ENCODE measurements around the gene PPP1R2.

The PPP1R2 gene

DNA sequence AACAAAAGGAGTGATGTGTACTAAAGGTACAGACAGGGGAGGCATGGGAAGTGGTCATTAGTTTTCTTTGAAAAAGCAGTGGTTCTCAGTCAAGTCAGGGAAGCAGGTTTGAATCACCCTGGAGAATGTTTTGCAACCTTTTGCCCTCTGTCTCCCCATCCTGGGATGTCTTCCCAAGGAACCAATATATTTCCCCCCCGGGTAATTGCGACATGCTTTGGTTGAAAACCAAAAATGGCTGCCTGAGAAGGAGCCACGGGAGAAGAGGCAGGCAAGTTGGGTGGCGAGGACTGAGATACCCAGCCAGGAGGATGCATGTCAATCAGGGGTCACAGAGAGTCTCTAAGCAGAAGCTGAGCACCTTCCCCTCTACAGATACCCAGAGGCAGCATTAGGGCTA is 20.2 kb upstream of the PPP1R2 start:
- no peak for DNase-seq

DNA sequence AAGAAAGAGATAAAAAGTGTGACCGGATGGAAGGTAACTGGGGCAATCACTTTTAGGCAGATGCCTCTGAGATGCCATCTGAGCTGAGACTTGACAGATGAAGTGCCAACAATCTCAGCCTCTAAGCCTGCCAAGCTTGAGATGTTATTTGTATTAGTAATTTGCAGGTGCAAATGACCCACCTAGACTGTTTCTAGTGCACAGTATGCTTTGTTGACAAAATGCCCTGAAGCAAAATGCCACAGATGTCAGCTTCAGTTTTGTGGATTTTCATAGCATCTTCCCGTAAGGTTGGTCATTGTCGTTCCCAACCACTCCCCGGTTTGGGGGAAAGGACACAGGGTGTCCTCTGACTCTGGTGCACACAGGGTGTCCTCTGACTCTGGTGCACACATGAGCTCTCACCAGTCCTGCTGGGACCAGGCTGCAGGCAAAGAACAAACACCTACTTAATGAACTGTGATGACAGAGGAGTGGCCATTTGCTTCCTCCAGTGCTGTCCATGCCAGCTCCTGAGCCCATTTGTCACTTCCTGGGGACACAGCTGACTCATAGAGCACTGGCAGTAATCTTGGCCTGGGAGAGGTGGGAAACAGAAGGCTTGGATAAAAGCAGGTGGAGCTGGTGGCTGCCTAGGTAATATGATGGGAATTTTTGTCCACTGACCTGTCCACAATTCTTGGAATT is 16.7 kb upstream of the PPP1R2 start:
- peak; percentile 76 to 95 for DNase-seq

DNA sequence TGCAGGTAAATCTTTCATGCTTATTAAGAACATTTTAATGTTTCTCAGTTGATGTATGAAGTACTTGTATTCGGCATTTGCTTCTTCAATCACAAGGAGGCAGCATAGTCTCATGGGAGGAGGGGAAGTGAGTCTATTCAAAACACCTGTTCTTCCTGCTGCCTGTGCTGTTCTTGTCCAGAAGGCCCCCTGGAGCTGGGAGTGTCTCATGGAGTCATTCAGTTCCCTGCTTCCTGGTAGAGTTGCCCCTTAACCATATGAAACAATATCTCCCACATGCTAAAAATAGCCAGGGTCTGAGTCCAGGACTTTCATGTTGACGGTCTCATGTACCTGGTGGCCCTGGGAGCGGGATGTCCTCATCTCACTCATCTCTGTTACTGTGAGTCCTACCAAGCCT is 15.5 kb upstream of the PPP1R2 start:
- DNase-seq = peak; percentile 41 to 77

DNA sequence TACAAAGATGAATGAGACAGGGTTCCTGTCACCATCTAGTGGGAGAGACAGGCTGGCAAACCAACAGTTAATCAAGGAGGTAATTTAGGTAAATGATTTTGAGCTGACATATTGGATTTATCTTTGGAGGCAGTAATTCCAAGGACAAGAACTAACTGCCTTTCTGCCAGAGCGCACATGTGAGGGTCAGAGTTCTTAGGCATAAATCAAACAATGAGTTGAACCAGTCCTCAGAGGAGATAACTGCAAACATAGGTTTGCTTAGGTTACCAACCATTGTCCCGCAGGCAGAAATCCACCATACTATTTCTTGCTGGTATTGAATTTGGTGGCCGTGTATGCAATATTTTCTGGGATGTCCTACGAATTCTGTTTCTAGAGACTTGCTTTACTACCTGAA is 14.2 kb upstream of the PPP1R2 start:
- no peak for DNase-seq

DNA sequence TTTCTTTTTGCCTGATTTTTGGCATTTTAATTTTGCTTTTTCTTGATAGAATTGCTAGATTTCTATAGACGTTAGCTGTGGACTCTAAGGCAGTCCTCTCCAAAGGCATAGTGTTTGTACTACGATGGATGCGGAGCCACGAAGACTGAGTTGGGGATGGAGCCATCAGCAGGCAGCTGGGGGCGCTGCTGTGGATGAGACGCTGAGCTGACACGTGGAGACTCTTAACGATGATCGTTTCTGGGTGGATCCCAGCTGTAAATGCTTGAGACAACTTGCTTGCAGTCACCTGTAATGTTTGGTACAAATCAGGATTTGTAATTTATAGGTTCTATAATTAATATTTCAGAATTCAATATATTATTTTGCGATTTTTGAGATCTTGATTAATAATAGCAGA is 13.3 kb upstream of the PPP1R2 start:
- DNase-seq = peak in 1 of 2 experiments; percentile 24

DNA sequence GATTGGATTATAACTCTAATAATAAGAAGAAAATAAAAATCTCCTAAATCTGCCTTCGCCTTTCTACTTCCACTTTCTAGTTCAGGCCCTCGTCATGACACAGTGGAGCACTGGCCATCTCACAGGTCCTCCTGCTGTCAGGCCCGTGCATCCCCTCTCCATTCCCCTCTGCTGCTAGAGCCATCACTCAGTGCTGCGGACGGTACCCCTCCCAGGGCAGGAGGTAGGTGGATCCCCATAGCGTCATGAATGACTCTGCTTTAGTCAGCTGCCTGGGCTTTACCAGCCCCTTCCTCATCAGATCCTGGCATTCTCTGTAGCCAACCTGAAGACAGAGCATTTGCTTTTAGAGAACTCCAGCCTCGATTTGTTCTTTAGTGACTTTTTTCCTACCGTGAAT is 12.0 kb upstream of the PPP1R2 start:
- DNase-seq = no peak

DNA sequence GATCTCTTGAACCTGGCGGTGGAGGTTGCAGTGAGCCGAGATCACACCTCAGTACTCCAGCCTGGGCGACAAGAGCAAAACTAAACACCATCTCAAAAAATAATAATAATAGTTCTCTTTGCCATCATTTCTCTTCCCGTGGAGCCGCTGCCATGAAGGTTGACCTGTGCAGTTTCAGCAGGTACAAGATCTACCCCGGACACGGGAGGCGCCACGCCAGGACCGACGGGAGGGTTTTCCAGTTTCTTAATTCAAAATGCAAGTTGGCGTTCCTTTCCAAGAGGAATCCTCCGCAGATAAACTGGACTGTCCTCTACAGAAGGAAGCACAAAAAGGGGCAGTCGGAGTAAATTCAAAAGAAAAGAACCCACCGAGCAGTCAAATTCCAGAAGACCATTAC is 11.3 kb upstream of the PPP1R2 start:
- DNase-seq = no peak

DNA sequence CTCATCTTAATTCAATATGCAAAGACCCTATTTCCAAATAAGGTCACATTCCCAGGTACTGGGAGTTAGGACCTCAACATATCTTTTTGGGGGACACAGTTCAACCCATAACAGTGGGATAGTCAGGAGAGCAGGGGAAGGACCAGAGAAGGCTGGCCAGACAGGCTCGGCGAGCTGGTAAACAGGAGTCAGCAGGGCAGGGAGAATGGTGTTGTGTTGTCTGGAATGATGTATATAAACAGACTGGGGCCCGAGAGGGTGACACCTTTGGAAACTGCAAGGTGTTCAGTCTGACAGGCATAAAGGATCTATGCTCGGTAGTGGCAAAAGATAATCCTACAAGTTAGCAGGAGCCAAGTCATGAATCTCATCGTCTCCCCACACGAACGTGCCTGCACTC is 10.1 kb upstream of the PPP1R2 start:
- DNase-seq = no peak

DNA sequence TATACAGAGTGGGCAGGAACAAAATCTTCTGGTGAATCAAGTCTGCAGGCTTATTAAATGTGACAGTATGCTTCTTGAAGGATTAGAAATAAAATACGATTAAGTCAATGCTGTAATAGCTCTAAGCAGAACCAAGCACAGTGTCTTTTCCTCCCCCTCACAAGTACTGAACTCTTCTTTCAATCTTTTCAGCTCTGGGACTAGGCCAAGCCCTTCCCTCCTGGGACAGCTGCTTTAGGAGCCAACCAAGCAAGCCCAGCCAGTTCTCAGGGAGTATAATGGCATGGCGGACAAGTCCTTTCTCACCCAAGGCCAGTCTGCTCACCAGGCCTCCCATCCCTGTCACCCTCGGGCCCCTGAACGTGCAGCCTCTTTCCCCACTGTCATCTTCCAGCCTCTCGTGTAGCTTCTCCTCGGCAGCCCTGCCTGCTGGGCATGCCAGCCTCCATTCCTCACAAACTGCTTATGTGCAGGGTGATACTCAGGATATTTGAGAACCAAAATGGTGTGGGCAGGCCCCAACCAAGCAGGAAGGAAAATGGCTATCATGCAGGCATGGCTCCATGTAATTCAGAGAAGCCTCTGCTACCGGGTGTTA is 8.4 kb upstream of the PPP1R2 start:
- DNase-seq = no peak

DNA sequence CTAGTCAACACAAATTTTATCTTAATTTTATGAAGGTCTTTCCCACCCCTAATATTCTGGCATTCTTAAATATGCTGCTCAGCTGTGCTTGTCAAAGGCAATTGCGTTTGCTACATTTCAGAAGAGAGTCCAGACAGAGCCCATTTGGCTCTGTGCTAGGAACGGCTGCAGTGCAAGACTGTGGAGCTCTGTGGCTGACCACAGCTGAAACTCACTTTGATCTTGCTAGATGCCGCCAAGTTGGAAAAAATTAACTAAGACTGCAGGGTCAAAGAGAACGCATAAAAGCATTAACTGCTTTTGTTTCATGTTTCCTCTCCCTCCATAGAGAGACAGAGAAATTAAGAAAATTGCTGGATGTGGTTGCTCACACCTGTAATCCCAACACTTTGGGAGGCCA is 7.6 kb upstream of the PPP1R2 start:
- DNase-seq = no peak

DNA sequence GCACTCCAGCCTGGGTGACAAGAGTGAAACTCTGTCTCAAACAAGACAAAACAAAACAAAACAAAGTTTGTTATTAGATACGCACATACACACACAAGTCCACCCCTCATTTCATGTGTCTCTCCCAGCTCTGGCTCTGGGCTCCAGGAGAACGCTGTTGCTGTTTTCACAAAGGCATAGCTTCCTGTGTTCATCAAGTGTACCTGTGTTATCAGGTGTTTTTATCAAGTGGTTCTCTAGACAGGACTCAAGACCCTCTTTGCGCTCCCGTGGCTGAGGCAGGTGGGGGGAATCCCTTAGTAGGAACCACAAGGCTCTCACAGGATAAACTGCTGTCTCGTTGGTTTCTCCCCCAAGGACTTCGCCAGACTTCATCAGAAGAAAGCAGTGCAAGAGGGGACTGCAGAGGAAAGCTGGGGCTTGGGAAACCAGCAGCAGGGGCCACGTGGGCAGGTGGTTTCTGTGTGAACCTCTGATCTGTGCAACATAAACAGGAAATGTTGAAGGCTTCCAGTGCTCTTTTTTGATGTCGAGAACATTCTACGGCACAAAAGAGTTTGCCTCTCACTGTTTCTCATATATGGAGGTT is 6.9 kb upstream of the PPP1R2 start:
- DNase-seq = no peak

DNA sequence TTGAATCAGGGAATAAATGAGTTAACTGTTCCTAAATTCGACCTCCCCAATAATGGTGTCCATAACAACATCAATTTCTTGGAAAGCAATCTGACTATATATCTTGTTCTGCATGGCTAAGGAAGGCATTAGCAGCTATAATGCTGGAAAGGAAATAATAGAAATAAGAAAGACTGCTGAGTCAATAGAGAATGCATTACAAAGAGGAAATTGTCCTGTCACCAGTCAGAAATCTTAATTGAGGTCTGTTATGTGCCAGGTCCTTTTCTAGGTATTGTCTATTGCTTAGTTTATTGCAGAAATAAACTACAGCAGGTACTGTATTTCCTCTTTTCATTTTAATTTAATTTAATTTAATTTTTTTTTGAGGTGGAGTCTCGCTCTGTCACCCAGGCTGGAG is 5.9 kb upstream of the PPP1R2 start:
- no peak for DNase-seq

DNA sequence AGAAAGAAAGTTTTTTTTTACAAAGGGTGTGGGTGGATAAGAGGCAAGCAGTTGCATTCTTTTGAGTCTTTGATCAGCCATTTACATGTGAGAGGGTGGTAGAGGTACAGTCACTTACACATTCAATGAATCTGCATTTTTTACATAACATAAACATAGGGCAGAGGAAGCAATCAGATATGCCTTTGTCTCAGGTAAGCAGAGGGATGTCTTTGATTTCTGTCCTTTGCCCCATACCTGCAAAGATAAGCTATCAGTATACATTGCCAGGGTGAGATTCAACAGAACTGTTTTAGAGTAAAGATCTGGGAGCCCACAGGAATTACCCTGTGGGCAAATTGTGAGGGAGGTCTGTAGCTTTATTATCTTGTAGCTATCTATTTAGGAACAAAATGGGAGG is 5.4 kb upstream of the PPP1R2 start:
- no peak for DNase-seq

DNA sequence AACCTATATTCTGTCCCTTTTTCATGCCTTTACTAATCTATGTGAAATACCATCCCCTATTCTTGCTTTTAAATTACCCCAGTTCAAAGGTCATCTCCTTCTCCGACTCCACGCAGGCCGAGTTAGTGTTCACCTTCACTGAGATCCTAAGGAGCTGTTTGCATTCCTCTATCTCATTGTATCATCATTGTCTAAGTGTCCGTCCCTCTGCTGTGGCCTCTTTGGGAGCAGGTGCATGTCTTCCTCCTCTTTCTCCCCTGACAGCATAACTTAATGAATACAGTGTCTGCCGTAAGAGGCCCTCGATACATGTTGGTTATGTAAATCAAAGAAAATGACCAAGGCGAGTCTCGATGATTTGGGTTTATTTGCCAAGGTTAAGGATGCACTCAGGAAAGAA is 4.9 kb upstream of the PPP1R2 start:
- DNase-seq = no peak

DNA sequence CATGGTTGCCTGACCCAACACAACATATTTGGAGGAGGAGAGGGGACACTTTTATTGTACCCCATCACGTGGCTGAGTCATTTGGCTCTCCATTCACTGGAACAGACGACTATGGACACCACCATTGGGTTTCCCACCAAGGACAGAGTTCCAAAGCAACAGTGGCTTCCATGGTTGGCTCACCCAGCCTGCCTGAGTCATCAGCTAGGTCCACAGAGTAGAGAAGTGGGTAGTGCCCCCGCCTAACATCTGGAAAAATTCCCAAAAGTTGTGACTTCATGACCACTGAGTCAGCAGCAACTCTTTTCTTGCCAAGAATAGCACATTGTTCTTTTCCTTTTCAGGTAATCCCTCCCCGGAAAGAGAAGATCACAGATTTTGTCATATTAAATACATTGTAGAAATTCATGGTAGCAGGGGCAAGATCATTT is 3.0 kb upstream of the PPP1R2 start:
- no peak for DNase-seq

DNA sequence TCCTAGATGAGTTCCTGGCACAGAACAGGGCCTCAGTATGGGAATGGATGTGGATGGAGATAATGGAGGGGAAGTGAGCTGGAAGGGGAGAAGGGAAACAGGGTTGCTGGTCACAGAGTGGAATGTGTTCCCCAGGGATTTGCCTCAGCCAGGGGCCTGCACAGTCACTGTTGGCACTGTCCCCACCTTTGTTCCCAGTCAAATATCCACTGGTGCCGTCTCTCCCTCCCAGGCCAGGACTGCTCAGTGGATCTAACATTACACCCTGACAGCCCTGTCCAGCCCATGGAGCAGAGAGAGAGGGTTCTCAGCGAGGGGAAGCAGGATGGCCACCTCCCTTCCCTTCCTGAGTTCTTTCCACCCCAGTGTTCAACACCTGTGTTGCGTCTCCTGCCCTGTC is 1.5 kb upstream of the PPP1R2 start:
- DNase-seq = no peak

DNA sequence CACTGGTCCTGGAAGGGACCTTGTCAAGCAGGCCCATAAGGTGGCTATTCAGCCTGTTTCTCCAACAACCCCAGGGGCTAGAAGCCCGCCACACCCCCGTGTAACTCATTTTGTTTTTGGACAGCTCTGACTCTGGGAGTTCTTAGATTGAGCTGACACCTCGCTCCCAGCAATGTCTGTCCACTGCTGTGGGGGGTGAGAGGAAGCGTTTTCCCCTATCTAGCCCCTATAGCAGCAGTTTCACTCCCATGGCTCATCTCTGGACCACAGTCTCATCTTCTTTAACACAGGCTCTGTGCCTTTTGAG is 1.1 kb upstream of the PPP1R2 start:
- DNase-seq = no peak

DNA sequence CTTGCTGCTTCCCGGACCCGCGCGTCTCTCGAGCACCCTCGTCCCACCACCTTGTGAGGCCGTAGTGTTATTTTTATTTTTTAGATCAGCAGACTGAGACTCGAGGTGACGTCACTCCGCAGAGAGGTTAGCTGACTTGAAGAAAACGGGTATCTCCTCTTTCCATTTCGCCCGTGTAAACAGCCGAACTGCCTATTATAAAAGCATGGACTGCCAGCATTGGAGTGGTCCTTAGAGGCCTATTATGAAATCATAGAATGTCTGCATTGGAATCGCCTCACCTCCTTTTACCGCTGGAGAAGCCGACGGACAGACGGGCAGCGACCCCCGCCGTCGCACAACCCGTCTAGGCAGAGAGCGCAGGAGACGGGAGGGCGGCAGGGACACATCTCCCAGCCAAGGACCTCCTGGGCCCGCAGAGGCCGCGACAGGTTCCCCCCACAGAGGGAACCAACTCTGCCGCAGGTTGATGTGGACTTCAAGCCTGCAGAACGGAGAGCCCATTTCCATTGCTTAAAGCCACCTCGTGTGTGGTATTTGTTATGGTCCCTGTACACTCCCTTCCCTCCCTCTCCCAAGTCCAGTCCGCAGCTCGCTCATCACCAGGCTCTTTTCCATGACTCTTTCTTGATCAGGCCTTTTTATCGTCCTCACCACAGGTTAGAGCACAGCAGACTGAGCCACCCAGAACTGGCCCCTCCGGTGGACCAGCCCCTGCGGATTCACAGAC is 540 bp upstream of the PPP1R2 start:
- no peak for DNase-seq

DNA sequence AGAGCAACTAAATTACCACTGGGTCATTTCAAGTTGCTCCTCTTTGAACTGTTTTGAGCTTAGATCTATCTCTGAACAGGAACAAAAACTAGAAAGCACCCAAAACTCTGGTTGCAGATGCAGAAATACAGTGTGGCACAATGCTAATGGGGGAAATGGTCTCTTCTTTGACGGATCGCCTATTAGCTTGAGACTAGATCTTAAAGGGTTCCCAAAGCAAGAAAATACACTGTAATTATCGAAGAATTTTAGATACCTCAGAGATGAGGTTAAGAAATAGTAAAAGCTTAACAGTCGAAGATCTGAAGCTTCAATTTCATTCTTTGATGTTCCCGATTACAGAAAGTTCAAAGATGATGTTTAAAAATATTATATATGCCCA is 818 bp downstream of the PPP1R2 start:
- DNase-seq = peak in 1 of 2 experiments; percentile 27

DNA sequence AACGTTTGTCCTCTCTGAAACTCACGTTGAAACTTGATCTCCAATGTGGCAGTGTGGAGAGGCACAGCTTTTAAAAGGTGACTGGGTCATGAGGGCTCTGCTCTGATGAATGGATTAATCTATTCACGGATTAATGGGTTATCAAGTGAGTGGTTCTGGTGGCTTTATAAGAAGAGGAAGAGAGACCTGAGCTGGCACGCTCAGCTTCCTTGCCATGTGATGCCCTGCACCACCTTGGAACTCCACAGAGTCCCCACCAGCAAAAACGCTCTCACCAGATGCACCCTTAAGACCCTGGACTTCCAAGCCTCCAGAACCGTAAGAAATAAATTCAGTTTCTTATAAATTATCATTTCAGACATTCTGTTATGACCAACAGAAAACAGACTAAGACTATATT is 2.6 kb downstream of the PPP1R2 start:
- no peak for DNase-seq

DNA sequence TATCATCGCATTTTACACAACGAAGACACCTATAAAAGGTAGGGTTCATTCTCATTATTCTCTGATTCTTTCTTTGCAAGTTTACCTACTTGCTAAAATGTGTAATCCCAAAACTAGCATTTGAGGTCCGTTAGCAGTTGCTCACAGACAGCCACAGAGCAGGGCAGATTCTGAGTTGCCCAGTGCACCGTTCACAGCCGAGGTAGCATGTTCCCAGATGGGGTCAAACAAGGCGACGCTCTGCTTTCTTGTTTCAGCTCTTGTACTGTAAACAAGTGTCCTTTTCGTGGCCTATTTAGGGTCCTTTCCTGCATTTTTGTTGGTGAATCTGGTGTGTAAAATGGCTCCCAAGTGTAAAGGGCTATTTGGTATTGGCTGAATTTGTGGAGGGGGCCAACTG is 3.1 kb downstream of the PPP1R2 start:
- DNase-seq = no peak

DNA sequence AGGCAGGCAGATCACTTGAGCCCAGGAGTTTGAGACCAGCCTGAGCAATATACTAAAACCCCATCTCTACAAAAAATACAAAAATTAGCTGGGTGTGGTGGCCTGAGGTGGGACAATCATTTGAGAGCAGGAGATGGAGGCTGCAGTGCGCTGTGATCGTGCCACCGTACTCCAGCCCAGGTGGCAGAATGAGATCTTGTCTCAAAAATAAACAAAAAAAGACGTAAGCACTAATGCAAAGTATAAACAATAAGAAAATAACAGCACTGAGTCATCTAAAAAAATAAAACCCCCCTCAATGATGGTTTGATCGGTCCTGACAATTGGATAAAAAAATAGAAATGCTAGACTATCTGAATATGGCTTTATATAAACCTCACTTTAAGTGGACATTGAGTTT is 3.6 kb downstream of the PPP1R2 start:
- no peak for DNase-seq

DNA sequence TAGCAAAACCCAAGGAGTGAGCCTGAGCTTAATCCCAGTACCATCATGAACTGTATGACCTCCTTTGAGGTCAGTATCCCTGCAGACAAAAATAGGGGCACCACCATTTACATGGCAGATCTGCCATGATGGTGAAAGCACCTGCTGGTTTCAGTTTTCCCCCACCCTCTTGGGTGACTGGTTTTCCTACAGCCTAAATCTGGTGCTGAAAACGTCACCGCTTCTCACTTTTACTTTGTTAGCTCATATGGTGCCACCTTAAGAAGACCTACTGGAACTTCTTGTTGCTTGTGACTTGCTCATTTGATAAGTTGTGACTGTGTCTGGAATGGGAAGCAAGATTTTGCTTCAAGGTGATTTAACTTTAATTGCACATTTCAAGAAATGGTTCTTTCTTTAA is 5.1 kb downstream of the PPP1R2 start:
- no peak for DNase-seq

DNA sequence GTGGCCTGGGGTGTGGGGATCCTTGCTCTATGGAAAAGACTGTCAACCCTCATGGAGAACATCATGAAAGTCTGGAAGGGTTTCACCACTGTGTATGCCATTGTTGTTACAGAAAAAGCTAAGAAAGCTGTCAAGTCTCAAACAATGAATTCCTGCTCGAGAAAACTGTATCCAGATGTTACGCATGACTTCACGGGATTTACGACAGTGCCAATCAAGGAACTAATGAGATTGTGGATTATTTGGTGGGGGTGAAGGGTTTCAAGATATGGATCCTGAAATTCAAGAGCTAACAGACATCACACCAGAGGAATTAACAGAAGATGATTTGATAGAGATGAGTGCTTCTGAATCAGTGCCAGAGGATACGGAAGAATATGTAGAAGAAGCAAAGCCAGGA is 7.8 kb downstream of the PPP1R2 start:
- DNase-seq = no peak
